Tibial nerve (tissue), 4 donors: ENCODE measurements around the gene ATG7. TPM values are rescaled to one million over a fixed set of nuclear protein-coding genes. Genes with fewer than 3 reads are reported as not detected.

Source experiments
- DNase-seq, 2 donors: peaks; one replicate each; pipeline ENCODE4 v3.0.0-alpha.2; 2019; ENCODE audit warnings: low spot score in 2 of 2
- H3K27ac ChIP-seq, 4 donors: fragments of 200-600 bp; sonication (generic) in 3 of 4; one replicate each; pipeline ENCODE4 v1.5.1; 2017 to 2019; ENCODE audit warnings: mild to moderate bottlenecking in 1 of 4
- H3K27me3 ChIP-seq, 2 donors: fragments of 200-600 bp; sonication (generic) in 1 of 2; one replicate each; pipeline versions ENCODE4 v1.5.1 to v1.6.0; 2017 to 2019
- H3K36me3 ChIP-seq, 3 donors: fragments of 200-600 bp; sonication (generic); one replicate each; pipeline ENCODE4 v1.5.1; 2018 to 2019
- H3K4me1 ChIP-seq, 4 donors: fragments of 200-600 bp; sonication (generic) in 3 of 4; one replicate each; pipeline ENCODE4 v1.5.1; 2017 to 2019
- H3K4me3 ChIP-seq, 4 donors: fragments of 200-600 bp; sonication (generic) in 3 of 4; one replicate each; pipeline ENCODE4 v1.5.1; 2017 to 2019; ENCODE audit warnings: mild to moderate bottlenecking in 1 of 4, moderate library complexity in 1 of 4
- H3K9me3 ChIP-seq, 4 donors: fragments of 200-600 bp; sonication (generic) in 3 of 4; one replicate each; pipeline ENCODE4 v1.5.1; 2017 to 2019
- EP300 ChIP-seq, 2 donors: sonication (generic); formaldehyde crosslinking; IDR thresholded peaks; one replicate each; pipeline ENCODE4 v1.6.1; 2017; ENCODE audit warnings: antibody characterized with exemption in 2 of 2, mild to moderate bottlenecking in 1 of 2
- POLR2A ChIP-seq, 2 donors: fragments of 450-650 bp; IDR thresholded peaks; one replicate each; pipeline ENCODE4 v1.6.1; 2017; ENCODE audit warnings: antibody characterized with exemption in 2 of 2, mild to moderate bottlenecking in 2 of 2, moderate library complexity in 2 of 2
- WGBS, 2 donors: methylation state at CpG; one replicate each; pipeline ENCODE4 v1.1.5; 2018; 5-methylcytosine and 5-hydroxymethylcytosine counted together
- total RNA-seq, 4 donors: library from RNA; depleted of rRNA; stranded (reverse); fragments of >200 nt; gene quantifications; one replicate each; pipeline ENCODE4 v1.1.0, GENCODE V29; 2016
- TF ChIP-seq, protein P1 (sequence below), 5 experiments: fragments of 200-600 bp in 3 of 5; fragments of 450-650 bp in 2 of 5; sonication (generic) in 3 of 5; IDR thresholded peaks; one replicate each; pipeline ENCODE4 v1.5.1; 2016 to 2019; ENCODE audit warnings: antibody characterized with exemption in 5 of 5, mild to moderate bottlenecking in 3 of 5, moderate library complexity in 2 of 5

ATG7 gene
- total RNA-seq, 4 donors from 2014 or later, result 71.0 to 94.0 (median 76.2) TPM

DNA sequence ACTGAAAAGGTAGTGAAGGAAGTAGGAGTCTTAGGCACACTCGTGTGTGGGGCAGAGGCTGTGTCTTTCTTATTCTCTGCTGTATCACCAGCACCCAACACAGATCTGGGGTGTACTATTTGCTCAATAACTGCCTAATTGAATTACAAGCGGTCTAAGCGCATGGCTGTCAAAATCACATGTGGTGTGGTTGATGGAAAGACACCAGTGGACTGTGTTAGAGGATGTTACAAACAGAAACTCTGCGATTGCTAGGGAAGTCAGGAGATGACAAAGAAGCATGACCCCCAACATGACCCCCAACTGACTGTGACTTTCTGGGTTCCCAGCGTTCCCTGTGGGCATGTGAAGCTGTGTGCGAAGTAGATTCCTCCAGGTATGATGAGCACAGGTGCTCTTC, 32.0 kb downstream of the ATG7 start:
- H3K27ac ChIP-seq, result no peak overlapping the region
- H3K9me3 ChIP-seq, result no peaks in the 10 kb centered on the region
- no peak overlapping the region for H3K4me3 ChIP-seq
- peaks cover 0 to 84% (median 0%) of the 10 kb centered on the region in 3 donors for H3K36me3 ChIP-seq
- H3K4me1 ChIP-seq, result peaks cover 0 to 30% (median 4%) of the 10 kb centered on the region in 4 donors
- DNase-seq, result no peak
- TF ChIP-seq POLR2A (IDR thresholded peaks at IDR 0.05), result no peak
- TF ChIP-seq, protein P1, sequence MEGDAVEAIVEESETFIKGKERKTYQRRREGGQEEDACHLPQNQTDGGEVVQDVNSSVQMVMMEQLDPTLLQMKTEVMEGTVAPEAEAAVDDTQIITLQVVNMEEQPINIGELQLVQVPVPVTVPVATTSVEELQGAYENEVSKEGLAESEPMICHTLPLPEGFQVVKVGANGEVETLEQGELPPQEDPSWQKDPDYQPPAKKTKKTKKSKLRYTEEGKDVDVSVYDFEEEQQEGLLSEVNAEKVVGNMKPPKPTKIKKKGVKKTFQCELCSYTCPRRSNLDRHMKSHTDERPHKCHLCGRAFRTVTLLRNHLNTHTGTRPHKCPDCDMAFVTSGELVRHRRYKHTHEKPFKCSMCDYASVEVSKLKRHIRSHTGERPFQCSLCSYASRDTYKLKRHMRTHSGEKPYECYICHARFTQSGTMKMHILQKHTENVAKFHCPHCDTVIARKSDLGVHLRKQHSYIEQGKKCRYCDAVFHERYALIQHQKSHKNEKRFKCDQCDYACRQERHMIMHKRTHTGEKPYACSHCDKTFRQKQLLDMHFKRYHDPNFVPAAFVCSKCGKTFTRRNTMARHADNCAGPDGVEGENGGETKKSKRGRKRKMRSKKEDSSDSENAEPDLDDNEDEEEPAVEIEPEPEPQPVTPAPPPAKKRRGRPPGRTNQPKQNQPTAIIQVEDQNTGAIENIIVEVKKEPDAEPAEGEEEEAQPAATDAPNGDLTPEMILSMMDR (IDR thresholded peaks at IDR 0.05), result no peak
- no peak for TF ChIP-seq EP300 (IDR thresholded peaks at IDR 0.05)
- no peaks in the 10 kb centered on the region for H3K27me3 ChIP-seq
- WGBS, 2 donors, result 93 to 97% methylated on average over 6 of the region's 6 CpGs

DNA sequence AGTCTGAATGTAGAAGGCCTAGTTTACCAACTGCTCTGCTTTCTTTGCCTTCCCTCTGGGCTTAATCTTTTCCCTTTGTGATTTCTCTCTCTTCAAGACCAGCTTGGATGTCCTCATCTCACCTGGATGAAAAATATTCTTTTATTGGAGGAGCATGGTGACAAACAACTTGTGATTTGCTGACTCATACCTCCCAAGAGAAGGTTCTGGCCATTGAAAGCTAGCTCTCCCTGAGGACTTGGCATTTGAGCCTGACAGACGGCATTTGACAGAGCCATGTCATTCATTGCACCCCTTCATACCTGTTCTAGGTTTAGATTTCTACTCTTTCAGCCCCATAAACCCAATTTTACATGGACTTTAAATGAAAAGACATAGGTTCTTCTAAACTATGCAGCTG, 33.3 kb downstream of the ATG7 start:
- 56 to 71% methylated on average over 1 of the region's 1 CpG for WGBS, 2 donors
- peaks cover 0 to 84% (median 0%) of the 10 kb centered on the region in 3 donors for H3K36me3 ChIP-seq
- peak overlapping the region in 2 of 4 donors; percentile 22 to 75 for H3K27ac ChIP-seq

DNA sequence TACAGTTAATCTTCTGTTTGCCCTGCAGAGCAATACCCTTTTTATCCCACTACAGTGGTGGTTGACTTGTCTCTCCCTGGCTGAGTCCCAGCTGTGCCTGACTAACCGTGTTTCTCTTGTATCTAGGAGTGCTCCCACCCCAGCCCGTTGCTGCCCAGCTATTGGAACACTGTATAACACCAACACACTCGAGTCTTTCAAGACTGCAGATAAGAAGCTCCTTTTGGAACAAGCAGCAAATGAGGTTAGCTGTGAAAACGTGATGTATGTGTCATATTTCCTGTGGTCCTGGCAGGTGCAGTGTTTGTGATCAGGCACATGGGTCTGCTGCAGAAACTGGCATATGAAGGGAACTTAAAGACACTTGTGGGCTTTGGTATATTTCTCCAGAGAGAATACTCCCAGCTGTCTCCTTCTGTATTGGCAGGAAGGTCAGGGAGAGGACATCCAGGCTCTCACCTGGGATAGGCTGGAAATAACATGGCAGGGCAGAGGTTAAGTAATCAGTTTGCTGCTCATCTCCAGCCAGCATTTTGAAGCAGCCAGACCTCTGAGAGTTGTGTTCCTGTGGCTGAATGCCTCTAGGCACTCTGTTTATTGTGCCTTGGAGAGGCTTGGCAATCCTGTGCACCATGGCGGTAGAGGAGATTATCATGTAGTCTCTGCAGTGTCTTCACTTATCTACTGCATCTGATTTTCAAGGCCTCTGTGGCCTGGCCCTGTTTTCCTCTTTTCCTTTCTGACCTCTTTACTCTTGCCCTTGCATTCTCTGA, 34.8 kb downstream of the ATG7 start:
- WGBS, 2 donors, result 43 to 54% methylated on average over 5 of the region's 5 CpGs
- H3K27me3 ChIP-seq, result no peaks in the 10 kb centered on the region
- H3K9me3 ChIP-seq, result no peaks in the 10 kb centered on the region
- H3K4me3 ChIP-seq, result no peak overlapping the region
- peaks cover 0 to 77% (median 0%) of the 10 kb centered on the region in 3 donors for H3K36me3 ChIP-seq
- peaks cover 0 to 30% (median 4%) of the 10 kb centered on the region in 4 donors for H3K4me1 ChIP-seq
- H3K27ac ChIP-seq, result peak overlapping the region in 2 of 4 donors; percentile 63 to 75
- TF ChIP-seq, protein P1 (IDR thresholded peaks at IDR 0.05), result no peak
- TF ChIP-seq EP300 (IDR thresholded peaks at IDR 0.05) (no peak), POLR2A (IDR thresholded peaks at IDR 0.05) (no peak)
- no peak for DNase-seq

More for the DNA sequence above, 33.3 kb downstream of the ATG7 start:
- no peak for TF ChIP-seq EP300 (IDR thresholded peaks at IDR 0.05)
- TF ChIP-seq POLR2A (IDR thresholded peaks at IDR 0.05), result no peak
- TF ChIP-seq, protein P1 (IDR thresholded peaks at IDR 0.05), result no peak
- H3K4me3 ChIP-seq, result no peak overlapping the region
- DNase-seq, result no peak
- H3K27me3 ChIP-seq, result no peaks in the 10 kb centered on the region
- H3K4me1 ChIP-seq, result peaks cover 0 to 30% (median 4%) of the 10 kb centered on the region in 4 donors
- H3K9me3 ChIP-seq, result no peaks in the 10 kb centered on the region

DNA sequence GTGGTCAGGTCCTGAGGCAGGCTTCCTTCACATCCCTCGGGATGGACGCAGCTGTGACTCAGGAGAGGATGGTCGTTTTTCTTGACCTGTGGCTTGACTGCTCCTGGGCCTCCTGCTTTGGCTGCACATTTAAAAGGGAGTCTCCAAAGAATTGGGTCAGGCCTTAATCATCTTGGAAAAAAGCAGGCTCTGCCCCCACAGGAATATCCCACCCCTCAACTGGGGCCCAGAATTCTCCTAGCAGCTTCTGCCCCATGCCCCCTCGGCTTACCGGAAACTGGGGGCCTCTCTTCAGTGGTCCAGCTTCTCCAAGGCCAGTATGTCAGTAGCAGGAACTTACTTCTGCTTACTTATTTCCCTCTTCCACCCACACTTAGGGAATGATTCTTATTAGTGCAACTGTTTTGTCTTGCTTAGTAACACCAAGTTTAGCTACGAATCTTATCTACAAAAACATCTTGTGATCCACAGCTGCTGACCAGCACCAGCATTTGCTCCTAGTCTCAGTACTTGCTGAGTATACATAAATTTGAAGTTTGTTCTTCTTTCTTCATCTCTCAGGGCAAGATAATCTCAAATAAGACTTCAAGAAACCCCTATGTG, 35.7 kb downstream of the ATG7 start:
- Histone ChIP-seq H3K27me3 (no peaks in the 10 kb centered on the region), H3K9me3 (no peaks in the 10 kb centered on the region), H3K4me1 (peaks cover 0 to 30% (median 4%) of the 10 kb centered on the region in 4 donors), H3K27ac (peak overlapping the region in 3 of 4 donors; percentile 27 to 75 (median 63)), H3K4me3 (no peak overlapping the region), H3K36me3 (peaks cover 0 to 79% (median 0%) of the 10 kb centered on the region in 3 donors)
- WGBS, 2 donors, result 65 to 66% methylated on average over 6 of the region's 6 CpGs
- DNase-seq, result peak in 1 of 2 donors; percentile 17
- TF ChIP-seq POLR2A (IDR thresholded peaks at IDR 0.05) (no peak), EP300 (IDR thresholded peaks at IDR 0.05) (peak in 1 of 2 donors; percentile 70)
- TF ChIP-seq, protein P1 (IDR thresholded peaks at IDR 0.05), result no peak

DNA sequence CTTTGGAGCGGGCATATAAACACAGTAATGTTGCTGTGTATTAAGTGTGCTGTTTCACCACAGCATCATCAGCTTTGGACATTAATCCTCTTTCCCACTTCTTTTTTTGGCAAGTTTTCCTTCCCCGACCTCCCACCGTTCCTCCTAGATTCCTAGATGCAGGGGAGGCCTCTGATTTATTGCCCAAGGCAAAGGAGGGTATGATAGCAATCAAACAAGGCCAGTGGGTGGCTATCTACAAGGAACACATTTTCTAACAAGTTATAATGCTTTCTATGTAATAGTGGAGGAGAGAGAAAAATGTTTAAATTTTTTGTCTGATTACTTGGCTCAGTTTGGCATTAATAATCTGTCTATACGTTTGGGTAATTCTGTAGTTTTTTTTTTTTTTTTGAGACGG, 38.1 kb downstream of the ATG7 start:
- DNase-seq, result no peak
- Histone ChIP-seq H3K36me3 (peaks cover 0 to 81% (median 0%) of the 10 kb centered on the region in 3 donors), H3K27ac (no peak overlapping the region), H3K4me1 (peaks cover 0 to 26% (median 4%) of the 10 kb centered on the region in 4 donors), H3K9me3 (no peaks in the 10 kb centered on the region), H3K4me3 (no peak overlapping the region), H3K27me3 (no peaks in the 10 kb centered on the region)
- TF ChIP-seq EP300 (IDR thresholded peaks at IDR 0.05) (no peak), POLR2A (IDR thresholded peaks at IDR 0.05) (no peak)
- TF ChIP-seq, protein P1 (IDR thresholded peaks at IDR 0.05), result no peak
- 74 to 80% methylated on average over 5 of the region's 5 CpGs for WGBS, 2 donors
